HTERT RPE-1 (cell line): ENCODE data around the gene REN.

Experiments used
- in situ Hi-C: fragments of 300-500 bp; cut with MboI; formaldehyde crosslinking; loops from 4 replicates; pipeline ENCODE4 v1.14.3; 2020; ENCODE audit warnings: low sequenced_read_pairs

Gene REN

DNA sequence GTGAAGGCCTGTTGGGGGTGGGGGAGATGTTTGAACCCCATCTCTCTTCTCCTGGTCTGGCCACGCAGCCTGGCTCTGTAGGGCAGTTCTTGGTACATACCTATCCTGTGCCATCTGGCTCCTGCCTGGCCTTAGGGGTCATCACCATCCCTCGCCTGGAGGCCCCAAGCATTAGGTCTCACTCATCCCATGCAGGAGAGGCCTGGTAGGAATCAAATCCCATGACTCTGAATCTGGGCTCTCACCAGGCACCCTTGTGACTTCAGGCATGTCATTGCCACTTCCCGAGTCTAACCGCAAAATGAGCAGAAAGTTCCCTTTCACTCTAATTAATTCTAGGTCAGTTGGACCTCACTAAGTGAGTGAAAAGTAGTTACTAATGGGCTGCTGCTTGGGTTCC, 51.5 kb downstream of the REN start:
- in situ Hi-C loops, result no loop called here

DNA sequence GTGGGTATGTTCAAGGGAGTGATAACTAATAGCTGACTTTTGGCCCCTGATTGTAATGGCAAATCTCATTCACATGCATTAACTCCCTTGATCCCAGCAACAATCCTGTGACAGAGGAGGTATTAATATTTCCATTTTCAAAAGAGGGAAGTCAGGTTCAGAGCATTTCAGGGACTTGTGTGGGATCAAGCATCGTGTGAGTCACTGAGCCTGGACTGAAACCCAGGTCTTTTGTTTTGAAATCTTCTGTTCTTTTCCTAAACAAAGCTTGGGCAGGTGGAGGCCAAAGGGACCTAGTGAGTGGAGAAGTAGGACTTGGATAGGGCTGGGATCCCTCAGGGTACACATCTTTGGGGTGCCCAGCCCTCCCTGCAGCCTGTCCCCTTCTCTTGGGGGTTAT, 52.2 kb downstream of the REN start:
- in situ Hi-C loops, result no loop called here

DNA sequence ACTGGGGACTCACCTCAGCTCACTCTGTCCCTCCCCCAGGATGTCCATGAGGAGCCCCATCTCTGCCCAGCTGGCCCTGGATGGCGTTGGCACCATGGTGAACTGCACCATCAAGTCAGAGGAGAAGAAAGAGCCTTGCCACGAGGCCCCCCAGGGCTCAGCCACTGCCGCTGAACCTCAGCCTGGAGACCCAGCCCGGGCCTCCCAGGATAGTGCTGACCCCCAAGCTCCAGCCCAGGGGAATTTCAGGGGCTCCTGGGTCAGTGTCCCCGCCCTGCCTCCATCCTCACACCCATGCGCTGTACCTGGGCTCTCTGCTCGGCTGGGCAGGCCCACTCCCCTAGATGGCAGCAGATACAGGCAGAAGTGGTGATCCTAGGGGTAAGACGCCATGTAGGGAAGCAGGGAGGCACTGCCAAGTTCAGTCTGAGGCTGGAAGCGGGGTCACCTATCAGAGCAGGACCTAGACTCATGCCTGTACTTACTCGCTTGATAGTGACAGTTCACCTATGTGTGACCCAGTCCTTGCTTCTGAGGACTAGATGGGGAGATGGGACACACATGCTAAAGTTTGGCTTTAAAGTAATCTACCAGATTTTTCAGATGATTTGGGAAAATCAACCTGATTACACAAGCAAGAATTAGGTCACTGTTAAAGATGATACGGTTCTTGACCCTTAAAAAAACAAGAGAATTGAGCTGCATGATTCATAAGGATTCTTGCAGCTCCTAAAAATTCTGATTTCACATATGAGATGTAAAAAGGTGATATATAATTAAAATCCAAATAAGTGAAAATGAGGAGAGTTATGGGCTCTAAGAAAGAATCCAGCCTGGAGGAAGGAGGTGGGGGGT, 53.0 kb downstream of the REN start:
- in situ Hi-C loops, result no loop called here

GRCh38 chr1:204110894-204111633, 55.1 kb downstream of the REN start:
- in situ Hi-C loops, result no loop called here

DNA sequence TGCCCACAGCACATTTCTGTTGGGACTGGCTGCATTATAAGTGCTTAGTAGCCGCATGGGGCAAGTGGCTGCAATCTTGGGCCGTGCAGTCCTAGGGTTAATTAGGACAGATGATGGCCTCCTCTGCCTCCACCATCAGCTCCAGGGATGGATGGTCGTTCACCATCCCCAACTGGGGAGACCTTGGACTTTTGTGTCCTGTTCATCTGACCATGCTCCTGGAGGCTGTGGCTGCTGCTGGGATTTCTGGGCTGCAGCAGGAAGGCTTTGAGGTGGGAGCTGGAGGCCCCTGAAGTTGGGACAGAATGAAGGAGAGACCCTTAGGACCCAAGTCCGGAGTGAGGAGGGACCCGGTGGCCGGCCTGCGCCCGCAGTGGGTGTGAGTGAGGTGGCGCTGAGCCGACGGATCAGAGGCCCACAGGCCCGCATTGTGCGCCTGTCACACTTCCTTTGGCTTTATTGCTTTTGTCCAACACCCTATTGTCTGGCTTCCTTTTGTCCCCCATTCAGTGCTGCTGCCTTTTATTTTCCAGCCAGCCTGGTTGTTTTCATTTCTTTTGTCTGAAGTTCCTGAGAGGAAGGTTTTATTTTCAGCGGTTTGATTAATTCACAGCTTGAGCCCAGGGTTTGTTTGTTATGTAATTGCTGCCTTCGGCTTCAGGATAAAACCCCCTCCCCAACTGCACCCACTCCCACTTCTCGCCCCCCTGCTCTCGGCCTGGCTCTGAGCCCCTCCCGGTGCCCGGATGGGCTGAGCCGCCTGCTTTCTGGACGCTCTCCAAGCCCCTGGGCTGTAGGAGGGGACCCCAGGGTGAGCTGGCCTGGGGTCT, 57.6 kb downstream of the REN start:
- in situ Hi-C loops, result no loop called here

DNA sequence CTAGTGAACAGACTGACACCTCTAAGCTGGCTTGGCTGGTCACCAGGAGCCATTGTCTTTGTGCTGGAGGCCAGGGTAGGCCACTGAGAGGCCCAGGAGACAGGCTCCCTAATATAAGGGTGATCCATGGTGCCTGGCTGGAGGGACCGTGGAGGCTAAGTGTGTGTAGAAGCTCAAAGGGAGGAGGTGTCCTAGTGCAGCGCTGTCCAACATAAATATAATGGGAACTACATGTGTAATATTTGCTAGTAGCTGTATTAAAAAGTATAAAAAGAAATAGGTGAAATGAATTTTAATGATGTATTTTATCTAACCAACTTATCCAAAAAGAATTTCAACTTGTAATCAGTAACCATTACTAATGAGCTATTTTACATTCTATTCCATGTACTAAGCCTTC, 58.2 kb downstream of the REN start:
- in situ Hi-C loops, result no loop called here

DNA sequence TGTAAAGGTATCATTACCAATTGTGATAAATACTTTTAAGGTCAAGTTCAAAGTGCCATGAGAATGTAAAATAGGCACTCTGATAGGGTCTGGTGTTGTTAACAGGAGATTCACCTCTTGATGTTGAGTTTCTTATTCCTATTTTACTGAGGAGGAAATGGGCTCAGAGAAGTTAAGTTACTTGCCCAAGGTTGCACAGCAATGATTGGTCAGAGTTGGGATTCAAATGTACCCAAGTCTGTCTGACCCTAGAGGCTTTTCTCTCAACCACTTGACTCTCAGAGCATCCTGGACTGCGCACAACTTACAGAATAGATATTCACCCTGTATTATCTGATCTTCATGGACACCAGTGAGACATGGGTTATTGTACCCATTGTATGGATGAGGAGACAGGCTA, 59.3 kb downstream of the REN start:
- in situ Hi-C loops, result no loop called here

- in situ Hi-C loops, result no loop called here
Measured at GRCh38 chr1:204105131-204105515, 61.0 kb downstream of the REN start.
